ENCODE data around the gene SLC6A19. TPM values are rescaled to one million over a fixed set of nuclear protein-coding genes. Genes with fewer than 3 reads are reported as not detected.

Gene SLC6A19
- total RNA-seq, 1 donor from 2014 or later = not detected

GRCh38 chr5:1241509-1242080, 40.2 kb downstream of the SLC6A19 start:
- DNase-seq (ENCODE audit: extremely low read depth, low read depth, low spot score) = no peak

GRCh38 chr5:1242733-1243486, 41.5 kb downstream of the SLC6A19 start:
- DNase-seq (ENCODE audit: extremely low read depth, low read depth, low spot score) = no peak

DNA sequence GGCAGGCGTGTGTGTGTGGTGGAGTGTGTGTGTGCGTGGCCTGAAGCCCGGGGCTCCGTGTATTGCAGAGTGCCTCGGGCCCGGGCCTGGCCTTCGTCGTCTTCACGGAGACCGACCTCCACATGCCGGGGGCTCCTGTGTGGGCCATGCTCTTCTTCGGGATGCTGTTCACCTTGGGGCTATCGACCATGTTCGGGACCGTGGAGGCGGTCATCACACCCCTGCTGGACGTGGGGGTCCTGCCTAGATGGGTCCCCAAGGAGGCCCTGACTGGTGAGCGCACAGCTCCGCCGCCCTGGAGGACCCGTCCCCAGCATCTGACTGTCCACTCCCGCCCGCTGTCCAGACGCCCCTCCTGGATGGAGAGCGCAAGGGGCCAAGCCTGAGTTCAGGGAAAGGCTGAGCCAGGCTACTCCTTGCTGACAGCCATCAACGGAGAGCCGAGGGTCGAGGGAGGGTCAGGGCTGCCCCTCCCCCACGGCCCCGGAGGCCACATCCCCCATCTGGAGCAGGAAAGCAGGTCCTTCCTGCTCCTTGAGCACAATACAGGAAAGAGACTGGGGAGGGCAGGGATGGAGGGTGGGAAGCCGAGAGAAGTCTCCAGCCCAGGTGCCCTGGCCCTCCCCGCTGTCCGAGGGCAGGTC, 42.2 kb downstream of the SLC6A19 start:
- no peak for DNase-seq (ENCODE audit: extremely low read depth, low read depth, low spot score)

- no peak for DNase-seq (ENCODE audit: extremely low read depth, low read depth, low spot score)
These were observed 42.9 kb downstream of the SLC6A19 start for GRCh38 chr5:1244255-1244654.

DNA sequence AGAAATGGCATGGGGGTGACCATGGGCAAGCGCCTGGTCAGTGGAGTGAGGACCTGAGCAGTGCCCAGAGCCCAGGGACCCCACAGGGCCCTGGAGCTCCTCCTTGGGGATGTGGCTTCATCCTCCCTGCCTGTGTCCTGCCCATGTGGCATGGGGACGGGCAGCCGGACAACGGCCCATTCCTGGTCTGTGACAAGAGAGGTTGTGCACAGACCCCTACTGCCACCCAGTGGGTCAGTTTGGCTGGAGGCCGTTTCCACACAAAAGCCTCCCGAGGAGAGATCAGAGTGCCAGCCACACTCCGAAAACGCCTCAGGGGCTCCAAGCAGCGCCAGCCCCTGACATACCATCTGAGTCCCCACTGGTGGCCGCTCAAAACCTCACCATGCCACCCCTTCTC, 43.6 kb downstream of the SLC6A19 start:
- DNase-seq (ENCODE audit: extremely low read depth, low read depth, low spot score) = no peak

GRCh38 chr5:1245905-1246576, 44.6 kb downstream of the SLC6A19 start:
- DNase-seq (ENCODE audit: extremely low read depth, low read depth, low spot score) = no peak

DNA sequence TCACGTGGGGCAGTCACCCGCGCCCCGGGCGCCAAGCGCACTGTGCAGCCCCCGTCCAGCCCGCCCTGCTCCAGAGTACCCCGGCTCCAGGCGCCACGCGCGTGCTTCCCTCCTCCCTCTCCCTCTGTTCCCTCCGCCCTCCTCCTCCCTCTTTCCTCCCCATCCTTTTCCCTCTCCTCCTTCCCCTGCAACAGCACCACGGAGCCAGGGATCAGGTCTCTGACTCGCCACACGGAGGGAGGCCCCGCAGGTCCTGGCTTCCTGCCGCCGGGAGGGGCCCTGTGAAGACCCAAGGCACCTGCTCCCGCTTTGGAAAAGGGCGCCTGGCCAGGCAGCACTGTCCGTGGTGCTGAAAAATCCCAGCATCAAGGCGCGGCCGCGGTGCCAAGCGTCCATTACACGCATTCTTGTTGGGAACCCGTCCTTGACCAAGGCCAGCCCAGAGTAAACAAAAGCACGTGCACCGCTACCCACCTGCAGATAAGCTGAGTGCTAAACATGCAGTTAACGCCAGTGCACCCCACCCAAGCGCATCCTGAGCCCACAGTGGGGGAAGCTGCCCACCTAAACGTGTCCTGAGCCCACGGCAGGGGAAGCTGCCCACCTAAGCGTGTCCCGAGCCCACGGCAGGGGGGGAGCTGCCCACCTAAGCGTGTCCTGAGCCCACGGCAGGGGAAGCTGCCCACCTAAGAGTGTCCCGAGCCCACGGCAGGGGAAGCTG, 45.5 kb downstream of the SLC6A19 start:
- DNase-seq (ENCODE audit: extremely low read depth, low read depth, low spot score) = no peak

DNA sequence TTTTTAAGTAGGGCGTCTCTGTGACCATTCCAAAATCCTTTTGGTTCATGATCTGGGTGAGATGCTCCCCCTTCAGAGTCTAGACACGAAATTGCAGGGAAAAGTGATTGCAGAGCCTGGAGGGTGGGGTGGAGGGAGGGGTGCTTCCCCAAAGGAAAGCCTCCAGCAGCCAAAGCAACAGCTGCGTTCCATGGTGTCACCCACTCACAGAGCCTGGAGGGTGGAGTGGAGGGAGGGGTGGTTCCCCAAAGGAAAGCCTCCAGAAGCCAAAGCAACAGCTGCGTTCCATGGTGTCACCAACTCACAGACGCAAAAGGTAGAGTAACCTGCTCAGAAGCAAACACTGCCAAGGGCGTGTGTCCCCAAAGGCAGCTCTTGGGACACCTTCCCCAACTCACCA, 46.4 kb downstream of the SLC6A19 start:
- no peak for DNase-seq (ENCODE audit: extremely low read depth, low read depth, low spot score)

GRCh38 chr5:1249366-1250280, 48.2 kb downstream of the SLC6A19 start:
- DNase-seq (ENCODE audit: extremely low read depth, low read depth, low spot score) = no peak

DNA sequence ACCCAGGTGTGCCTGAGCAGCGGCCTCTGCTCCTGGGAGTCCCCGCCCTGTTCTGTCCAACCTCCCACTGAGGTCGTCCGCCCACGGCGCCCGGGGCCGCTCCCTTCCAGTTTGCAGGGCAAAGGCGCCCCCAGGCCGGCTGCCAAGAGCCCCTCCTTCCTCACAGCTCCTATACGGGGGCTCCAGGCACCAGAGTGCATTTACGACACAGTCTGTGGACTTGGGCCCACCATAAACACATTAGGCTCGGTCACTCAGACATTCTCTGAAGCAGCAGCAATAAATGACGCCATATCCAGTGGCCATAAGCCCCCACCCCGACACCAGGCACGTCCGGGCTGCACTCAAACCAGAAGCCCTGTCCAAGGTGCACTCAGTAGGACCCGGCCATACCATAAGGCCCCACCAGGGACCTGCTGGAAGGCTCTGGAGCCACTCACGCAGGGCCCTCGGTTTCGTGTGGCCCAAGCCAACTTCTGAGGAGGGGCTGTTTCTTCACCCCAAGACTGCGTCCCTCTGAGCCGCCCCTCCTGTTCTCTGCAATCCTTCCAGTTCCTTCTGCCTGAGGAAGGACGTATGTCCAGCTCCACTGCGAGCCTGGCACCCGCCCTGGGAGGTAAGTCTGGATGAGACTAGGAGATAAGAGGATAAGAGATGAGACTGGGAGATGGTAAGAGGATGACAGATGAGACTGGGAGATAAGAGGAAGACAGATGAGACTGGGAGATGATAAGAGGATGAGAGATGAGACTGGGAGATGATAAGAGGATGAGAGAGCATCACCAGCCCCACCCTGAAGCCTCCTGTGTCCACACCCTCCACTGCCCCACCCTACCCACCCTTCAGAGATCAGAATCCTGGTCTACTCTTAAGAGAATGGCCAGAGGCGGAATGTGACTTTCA, 50.5 kb downstream of the SLC6A19 start:
- no peak for DNase-seq (ENCODE audit: extremely low read depth, low read depth, low spot score)

DNA sequence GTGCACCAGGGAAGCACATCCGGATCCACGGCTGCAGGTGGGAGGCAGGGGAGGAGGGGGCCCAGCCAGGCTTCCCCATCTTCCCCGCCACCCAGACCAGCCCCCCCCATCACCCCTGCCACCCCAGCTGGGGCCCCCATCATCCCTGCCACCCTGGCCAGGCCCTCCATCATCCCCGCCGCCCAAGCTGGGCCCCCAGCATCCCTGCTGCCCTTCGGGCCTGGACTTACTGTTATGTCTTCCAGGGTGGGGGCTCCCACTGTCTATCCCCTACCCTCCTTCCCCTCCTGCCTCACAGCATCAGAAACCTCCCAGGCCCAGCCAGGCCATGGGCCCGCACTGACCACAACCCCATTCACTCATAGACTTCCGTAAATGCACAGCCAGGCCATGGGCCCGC, 51.3 kb downstream of the SLC6A19 start:
- DNase-seq (ENCODE audit: extremely low read depth, low read depth, low spot score) = no peak

DNA sequence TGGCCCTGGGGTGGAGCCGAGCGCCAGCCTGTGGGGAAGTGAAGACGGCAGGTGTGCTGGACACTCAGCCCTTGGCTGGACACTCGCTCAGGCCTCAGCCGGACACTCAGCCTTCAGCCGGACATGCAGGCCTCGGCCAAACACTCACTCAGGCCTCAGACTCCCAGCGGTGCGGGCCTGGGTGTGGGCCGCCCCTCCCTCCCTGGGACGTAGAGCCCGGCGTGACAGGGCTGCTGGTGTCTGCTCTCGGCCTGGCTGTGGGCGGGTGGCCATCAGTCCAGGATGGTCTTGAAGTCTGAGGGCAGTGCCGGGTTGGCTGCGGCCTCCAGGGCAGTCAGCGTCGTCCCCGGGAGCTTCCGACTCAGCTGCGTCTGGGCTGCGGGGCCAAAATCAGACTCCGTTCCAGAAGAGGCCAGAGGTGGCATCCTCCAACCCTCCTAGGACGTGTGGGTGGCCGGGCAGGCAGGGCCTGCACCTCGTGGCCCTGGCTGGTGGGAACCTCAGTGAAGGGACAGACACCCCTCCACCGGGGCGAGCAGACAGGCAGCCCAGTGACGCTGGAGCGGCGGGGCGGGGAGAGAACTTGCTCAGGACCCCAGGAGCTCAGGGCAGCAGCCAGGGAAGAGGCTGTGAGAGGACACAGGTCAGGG, 52.2 kb downstream of the SLC6A19 start:
- no peak for DNase-seq (ENCODE audit: extremely low read depth, low read depth, low spot score)

GRCh38 chr5:1254196-1254595, 52.8 kb downstream of the SLC6A19 start:
- DNase-seq (ENCODE audit: extremely low read depth, low read depth, low spot score) = no peak

DNA sequence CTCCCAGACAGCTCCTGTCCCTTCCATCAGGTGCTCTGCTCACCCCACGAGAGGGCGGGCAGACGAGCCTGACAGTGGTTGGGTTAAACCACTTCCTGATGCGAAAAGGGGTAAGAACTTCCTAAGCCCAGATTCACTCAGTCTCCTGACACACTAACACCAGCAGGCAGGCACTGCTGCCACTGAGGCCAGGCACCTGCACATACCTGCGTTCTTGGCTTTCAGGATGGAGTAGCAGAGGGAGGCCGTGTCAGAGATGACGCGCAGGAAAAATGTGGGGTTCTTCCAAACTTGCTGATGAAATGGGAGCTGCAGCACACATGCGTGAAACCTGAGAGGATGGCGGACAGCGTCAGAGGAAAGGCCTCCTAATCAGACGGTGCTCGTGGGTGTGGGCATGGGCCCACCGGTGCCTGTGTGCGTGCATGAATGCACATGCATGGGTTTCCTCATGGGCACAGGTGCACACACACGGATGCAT, 53.7 kb downstream of the SLC6A19 start:
- DNase-seq (ENCODE audit: extremely low read depth, low read depth, low spot score) = no peak

- no peak for DNase-seq (ENCODE audit: extremely low read depth, low read depth, low spot score)
These were observed 55.4 kb downstream of the SLC6A19 start for GRCh38 chr5:1256776-1257175.

- DNase-seq (ENCODE audit: extremely low read depth, low read depth, low spot score) = no peak
These were observed 56.0 kb downstream of the SLC6A19 start for GRCh38 chr5:1257363-1257762.

GRCh38 chr5:1257841-1258240, 56.4 kb downstream of the SLC6A19 start:
- no peak for DNase-seq (ENCODE audit: extremely low read depth, low read depth, low spot score)

- DNase-seq (ENCODE audit: extremely low read depth, low read depth, low spot score) = no peak
These were observed 58.5 kb downstream of the SLC6A19 start for GRCh38 chr5:1259806-1260480.
